Lung (tissue), 16 donors: ENCODE data around the gene GMNC. TPM values are rescaled to one million over a fixed set of nuclear protein-coding genes. Genes with fewer than 3 reads are reported as not detected.

Experiments
- ATAC-seq: fragments of 200-7000 bp; cut with Tn5 transposase; one replicate; pipeline ENCODE4 v1.9.1; 2020; ENCODE audit warnings: moderate number of reproducible peaks; ENCODE audit not compliant: insufficient read depth, low FRiP score
- DNase-seq, 3 donors: peaks; one replicate each; pipeline ENCODE4 v3.0.0-alpha.2; 2013 to 2017
- H3K27ac ChIP-seq, 2 donors: one replicate each; pipeline ENCODE4 v1.5.1; 2013; ENCODE audit warnings: mild to moderate bottlenecking in 2 of 2, moderate library complexity in 2 of 2, control low read depth in 1 of 2, inconsistent platforms in 1 of 2, low read depth in 1 of 2, low read length in 1 of 2
- H3K27me3 ChIP-seq, 3 donors: one replicate each; pipeline ENCODE4 v1.5.1; 2013; ENCODE audit warnings: low read length in 2 of 3; ENCODE audit not compliant: control insufficient read depth in 3 of 3, insufficient read depth in 3 of 3
- H3K36me3 ChIP-seq, 4 donors: one replicate each; pipeline ENCODE4 v1.5.1; 2013; ENCODE audit warnings: low read length in 4 of 4, mild to moderate bottlenecking in 1 of 4, moderate library complexity in 1 of 4; ENCODE audit not compliant: control insufficient read depth in 4 of 4, insufficient read depth in 4 of 4
- H3K4me1 ChIP-seq, 5 donors: one replicate each; pipeline ENCODE4 v1.5.1; 2013; ENCODE audit warnings: low read length in 5 of 5, mild to moderate bottlenecking in 2 of 5, moderate library complexity in 1 of 5; ENCODE audit not compliant: control insufficient read depth in 5 of 5, insufficient read depth in 5 of 5
- H3K4me3 ChIP-seq: one replicate; pipeline ENCODE4 v1.5.1; 2013; ENCODE audit warnings: mild to moderate bottlenecking, control low read depth, moderate library complexity
- H3K9ac ChIP-seq, 2 donors: one replicate each; pipeline ENCODE4 v1.5.1; 2013; ENCODE audit warnings: low read length in 2 of 2, control low read depth in 1 of 2; ENCODE audit not compliant: insufficient read depth in 1 of 2
- H3K9me3 ChIP-seq, 4 donors: one replicate each; pipeline ENCODE4 v1.5.1; 2013; ENCODE audit warnings: low read length in 3 of 4, mild to moderate bottlenecking in 1 of 4, moderate library complexity in 1 of 4; ENCODE audit not compliant: control insufficient read depth in 4 of 4, insufficient read depth in 3 of 4
- CTCF ChIP-seq: IDR thresholded peaks from 2 replicates; pipeline ENCODE4 v1.5.1; 2012; ENCODE audit warnings: mild to moderate bottlenecking; ENCODE audit errors: control extremely low read depth, extremely low read depth
- WGBS, 2 donors: extraction: QIAGEN DNeasy Blood & Tissue Kit; methylation state at CpG; one replicate each; pipeline ENCODE4 v1.1.7; 2013; 5-methylcytosine and 5-hydroxymethylcytosine counted together
- long read RNA-seq, 5 donors: transcript quantifications; one replicate each; lab custom pipeline, GENCODE V29; 2026
- polyA plus RNA-seq, 2 donors: library from polyadenylated mRNA; stranded (reverse); fragments of 200-250 nt; gene quantifications; one replicate each; pipeline ENCODE4 v1.2.1, GENCODE V29; 2013
- total RNA-seq, 2 donors: library from RNA; depleted of rRNA in 1 of 2; stranded (reverse); fragments of >200 nt in 1 of 2; gene quantifications; one replicate each; pipeline ENCODE4 v1.2.1, GENCODE V29; 2014 to 2021
- donor health status: control.
- donor health status: control.
- donor health status: Bipolar disorder and iron deficiency.
- donor health status: healthy.
- donor health status: DM: yes; HTN: yes; CAD: no.

Gene GMNC
- under 1 TPM; 0.09 to 0.34 TPM for total RNA-seq
- polyA plus RNA-seq = under 1 TPM; 0.07 to 0.08 TPM
- long read RNA-seq, donor 1 = 0 reads
- long read RNA-seq, donor 2 = 0 reads
- long read RNA-seq, donor 3 = 0 reads
- long read RNA-seq, donor 4 = 0 reads
- long read RNA-seq, donor 5 = 0 reads

- H3K4me1 ChIP-seq = peaks cover 0 to 6% (median 0%) of the 10 kb centered on the region in 5 donors
- ATAC-seq = peak; percentile 93
- H3K27me3 ChIP-seq = peaks cover 0 to 51% (median 28%) of the 10 kb centered on the region in 3 donors
- peak within 1 kb of the TSS; percentile 42 for H3K4me3 ChIP-seq
- DNase-seq = peak; percentile 29 to 66 (median 56)
- no peaks in the 10 kb centered on the region for H3K9me3 ChIP-seq
- TF ChIP-seq CTCF = no peak
- no peaks in the 10 kb centered on the region for H3K36me3 ChIP-seq
- no peak within 1 kb of the TSS for H3K9ac ChIP-seq
- peak within 1 kb of the TSS in 1 of 2 donors; percentile 86 for H3K27ac ChIP-seq
- 5% methylated on average over 46 to 58 of the region's 58 CpGs for WGBS, 2 donors
These were observed at the start of gene GMNC for GRCh38 chr3:190862209-190863118. Gene GMNC (minus strand): TSS chr3:190862694. CDS start chr3:190862615, 79 bp downstream.

DNA sequence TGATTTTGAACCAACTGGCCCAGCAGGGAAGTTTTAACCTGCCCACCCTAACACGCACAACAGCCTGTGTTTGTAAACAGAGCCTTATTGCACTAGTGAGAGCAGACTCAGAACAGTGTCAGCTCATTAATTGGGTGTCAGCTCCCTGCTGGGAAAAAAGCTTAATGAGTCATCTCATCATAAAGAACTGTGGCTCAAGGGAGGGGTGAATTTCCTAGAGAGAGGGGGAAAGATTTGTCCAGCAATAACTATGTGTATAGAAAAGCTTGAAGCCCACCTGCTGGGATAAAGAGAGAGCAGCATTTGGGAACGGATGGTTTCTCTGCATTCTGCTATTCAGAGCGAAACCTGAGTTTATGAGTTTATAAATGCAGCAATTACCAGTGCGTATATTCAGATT, 48.9 kb upstream of the GMNC start:
- ATAC-seq = no peak
- no peak for DNase-seq
- no peak overlapping the region for H3K27ac ChIP-seq
- no peaks in the 10 kb centered on the region for H3K4me1 ChIP-seq
- no peak for TF ChIP-seq CTCF
- no peak overlapping the region for H3K9ac ChIP-seq
- no peak overlapping the region for H3K4me3 ChIP-seq
- H3K36me3 ChIP-seq = no peaks in the 10 kb centered on the region
- H3K27me3 ChIP-seq = no peaks in the 10 kb centered on the region
- WGBS, 2 donors = 74 to 80% methylated on average over 4 of the region's 4 CpGs
- no peaks in the 10 kb centered on the region for H3K9me3 ChIP-seq

- no peak for DNase-seq
- no peak overlapping the region for H3K27ac ChIP-seq
- no peak for TF ChIP-seq CTCF
- peaks cover 0 to 2% (median 0%) of the 10 kb centered on the region in 4 donors for H3K9me3 ChIP-seq
- H3K4me3 ChIP-seq = no peak overlapping the region
- no peaks in the 10 kb centered on the region for H3K36me3 ChIP-seq
- no peaks in the 10 kb centered on the region for H3K27me3 ChIP-seq
- no peak overlapping the region for H3K9ac ChIP-seq
- H3K4me1 ChIP-seq = no peaks in the 10 kb centered on the region
- no peak for ATAC-seq
- WGBS, 2 donors = 89 to 91% methylated on average over 9 of the region's 9 CpGs
These were observed 47.4 kb upstream of the GMNC start for GRCh38 chr3:190909908-190910307.
